Glutamatergic neuron (in vitro differentiated cells): ENCODE results near the gene DDX46. TPM values are rescaled to one million over a fixed set of nuclear protein-coding genes. Genes with fewer than 3 reads are reported as not detected.

Experiments
- DNase-seq: peaks from one replicate; pipeline ENCODE4 v3.0.0; 2022
- H3K27ac Mint-ChIP-seq: one replicate; pipeline ENCODE4 v1.8.0; 2020; ENCODE audit warnings: mild to moderate bottlenecking, mixed read lengths, inconsistent platforms; ENCODE audit not compliant: unreplicated experiment
- H3K27me3 Mint-ChIP-seq: one replicate; pipeline ENCODE4 v1.8.0; 2020; ENCODE audit warnings: mild to moderate bottlenecking, moderate library complexity, mixed read lengths, inconsistent platforms; ENCODE audit not compliant: unreplicated experiment
- H3K36me3 Mint-ChIP-seq: one replicate; pipeline ENCODE4 v1.8.0; 2020; ENCODE audit warnings: mild to moderate bottlenecking, mixed read lengths, inconsistent platforms; ENCODE audit not compliant: unreplicated experiment
- H3K4me1 Mint-ChIP-seq: one replicate; pipeline ENCODE4 v1.8.0; 2020; ENCODE audit warnings: mild to moderate bottlenecking, low read depth, mixed read lengths, inconsistent platforms; ENCODE audit not compliant: unreplicated experiment
- H3K4me3 Mint-ChIP-seq: one replicate; pipeline ENCODE4 v1.8.0; 2020; ENCODE audit warnings: mild to moderate bottlenecking, mixed read lengths, inconsistent platforms; ENCODE audit not compliant: unreplicated experiment
- H3K9me3 Mint-ChIP-seq: one replicate; pipeline ENCODE4 v1.8.0; 2020; ENCODE audit warnings: mild to moderate bottlenecking, moderate library complexity, mixed read lengths, inconsistent platforms; ENCODE audit not compliant: unreplicated experiment
- CTCF ChIP-seq: fragments of 200-600 bp; sonication (generic); IDR thresholded peaks from one replicate; pipeline ENCODE4 v1.5.0; 2021; ENCODE audit not compliant: partially characterized antibody, unreplicated experiment
- total RNA-seq: library from RNA; stranded (reverse); fragmentation: NEBNext Ultra II Directional; extraction: Animal tissue kit (Norgen Biotek cat#: 25700); gene quantifications from one replicate; pipeline ENCODE4 v1.2.1, GENCODE V29; 2021; ENCODE audit not compliant: unreplicated experiment

DDX46 gene
- total RNA-seq, 1 donor from 2014 or later = 53.3 TPM

GRCh38 chr5:134794082-134794481, 35.5 kb downstream of the DDX46 start:
- no peak for TF ChIP-seq CTCF
- no peak for DNase-seq
- H3K9me3 Mint-ChIP-seq = no peaks in the 10 kb centered on the region
- no peaks in the 10 kb centered on the region for H3K4me1 Mint-ChIP-seq
- H3K27ac Mint-ChIP-seq = no peak overlapping the region
- H3K27me3 Mint-ChIP-seq = no peaks in the 10 kb centered on the region
- H3K4me3 Mint-ChIP-seq = no peak overlapping the region
- H3K36me3 Mint-ChIP-seq = no peaks in the 10 kb centered on the region

GRCh38 chr5:134794819-134795218, 36.2 kb downstream of the DDX46 start:
- no peaks in the 10 kb centered on the region for H3K36me3 Mint-ChIP-seq
- H3K27me3 Mint-ChIP-seq = no peaks in the 10 kb centered on the region
- no peak overlapping the region for H3K4me3 Mint-ChIP-seq
- DNase-seq = no peak
- H3K27ac Mint-ChIP-seq = no peak overlapping the region
- TF ChIP-seq CTCF = no peak
- H3K9me3 Mint-ChIP-seq = no peaks in the 10 kb centered on the region
- H3K4me1 Mint-ChIP-seq = no peaks in the 10 kb centered on the region

- H3K4me1 Mint-ChIP-seq = no peaks in the 10 kb centered on the region
Measured at GRCh38 chr5:134798468-134798867, 39.9 kb downstream of the DDX46 start.

GRCh38 chr5:134803821-134804220, 45.2 kb downstream of the DDX46 start:
- no peaks in the 10 kb centered on the region for H3K36me3 Mint-ChIP-seq
- H3K27me3 Mint-ChIP-seq = no peaks in the 10 kb centered on the region
- no peak for TF ChIP-seq CTCF
- H3K27ac Mint-ChIP-seq = no peak overlapping the region
- H3K4me3 Mint-ChIP-seq = no peak overlapping the region
- DNase-seq = no peak
- H3K4me1 Mint-ChIP-seq = no peaks in the 10 kb centered on the region
- H3K9me3 Mint-ChIP-seq = no peaks in the 10 kb centered on the region

More at GRCh38 chr5:134798468-134798867, 39.9 kb downstream of the DDX46 start:
- Mint-ChIP-seq H3K9me3 (no peaks in the 10 kb centered on the region), H3K36me3 (no peaks in the 10 kb centered on the region), H3K27ac (no peak overlapping the region), H3K27me3 (no peaks in the 10 kb centered on the region), H3K4me3 (no peak overlapping the region)
- no peak for DNase-seq
- no peak for TF ChIP-seq CTCF

GRCh38 chr5:134813407-134813806, 54.8 kb downstream of the DDX46 start:
- Mint-ChIP-seq H3K27ac (no peak overlapping the region), H3K4me3 (no peak overlapping the region), H3K27me3 (no peaks in the 10 kb centered on the region), H3K4me1 (no peaks in the 10 kb centered on the region), H3K9me3 (no peaks in the 10 kb centered on the region), H3K36me3 (no peaks in the 10 kb centered on the region)
- DNase-seq = no peak
- TF ChIP-seq CTCF = no peak
